Daoy (cell line): Measurements from ENCODE around the gene PRDM16. TPM values are rescaled to one million over a fixed set of nuclear protein-coding genes. Genes with fewer than 3 reads are reported as not detected.
A peak's percentile ranks its signal among the peaks of the same experiment; 100 is the strongest.

Source experiments
- DNase-seq: peaks from one replicate; pipeline ENCODE4 v3.0.0-alpha.2; 2015; ENCODE audit warnings: low read depth
- total RNA-seq: library from RNA; depleted of rRNA; stranded (reverse); fragments of >200 nt; shearing (Covaris generic); gene quantifications from 2 replicates; pipeline ENCODE4 v1.2.3, GENCODE V29; 2014

Gene PRDM16
- total RNA-seq, 1 experiment from 2014 or later = 0.91 TPM

DNA sequence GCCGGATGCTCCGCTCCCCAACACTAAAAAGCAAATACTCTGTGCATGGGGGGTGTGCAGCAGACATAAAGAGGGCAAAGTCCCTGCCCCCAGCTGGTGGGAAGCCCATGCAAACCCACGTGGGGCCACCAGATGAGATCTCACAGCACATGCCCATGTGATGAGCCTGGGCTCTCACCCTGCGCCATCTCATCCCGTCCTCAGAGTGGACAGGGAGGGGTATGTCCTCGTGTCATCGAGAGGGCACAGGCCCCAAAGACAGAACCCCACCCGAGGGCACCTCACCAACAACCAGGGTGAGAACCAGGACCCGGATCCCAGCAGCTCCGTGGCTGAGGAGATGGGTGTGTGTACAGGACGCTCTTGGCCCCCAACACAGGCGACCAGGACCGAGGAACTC is 360.3 kb downstream of the PRDM16 start:
- no peak for DNase-seq

DNA sequence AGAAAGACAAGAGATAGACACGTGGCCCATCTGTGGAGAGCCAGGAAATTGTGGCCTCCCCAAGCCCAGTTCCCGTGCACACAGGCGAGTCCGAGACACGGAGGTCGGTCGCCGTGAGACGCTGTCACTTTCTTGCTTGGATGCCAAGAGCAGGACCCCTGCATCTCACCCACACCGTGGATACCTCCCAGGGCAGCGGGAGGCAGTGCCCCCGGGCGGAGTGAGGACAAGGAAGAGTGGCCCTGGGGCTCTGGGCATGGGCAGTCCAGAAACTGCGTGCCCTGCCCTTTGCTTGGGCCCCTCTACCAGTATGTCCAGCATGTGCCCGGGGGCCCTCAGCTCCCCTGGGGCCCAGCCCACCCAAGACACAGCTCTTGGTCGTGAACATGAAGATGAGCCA is 360.8 kb downstream of the PRDM16 start:
- no peak for DNase-seq

DNA sequence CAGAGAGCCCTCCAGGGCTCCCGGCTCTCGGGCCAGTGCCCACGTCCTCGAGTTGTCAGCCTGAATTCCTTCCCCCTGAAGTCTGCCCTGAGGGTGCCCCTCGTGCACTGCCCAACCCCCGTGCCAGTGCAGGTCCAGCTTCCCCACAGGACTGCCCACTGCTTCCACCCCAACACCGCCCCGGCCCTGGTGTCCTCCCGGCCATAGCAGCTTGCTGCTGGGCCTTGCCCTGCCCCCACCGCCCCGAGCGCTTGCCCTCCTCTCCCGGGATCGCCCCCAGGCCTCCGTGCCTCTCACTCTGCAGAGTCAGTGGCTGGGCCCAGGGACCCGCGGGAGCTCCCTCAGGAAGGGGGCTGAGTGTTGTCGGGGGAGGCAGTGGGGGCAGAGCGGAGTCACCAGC is 361.4 kb downstream of the PRDM16 start:
- DNase-seq = no peak

GRCh38 chr1:3430820-3431219 is 361.8 kb downstream of the PRDM16 start:
- DNase-seq = no peak

- peak; percentile 35 for DNase-seq
These were observed 362.3 kb downstream of the PRDM16 start for GRCh38 chr1:3431266-3431665.

DNA sequence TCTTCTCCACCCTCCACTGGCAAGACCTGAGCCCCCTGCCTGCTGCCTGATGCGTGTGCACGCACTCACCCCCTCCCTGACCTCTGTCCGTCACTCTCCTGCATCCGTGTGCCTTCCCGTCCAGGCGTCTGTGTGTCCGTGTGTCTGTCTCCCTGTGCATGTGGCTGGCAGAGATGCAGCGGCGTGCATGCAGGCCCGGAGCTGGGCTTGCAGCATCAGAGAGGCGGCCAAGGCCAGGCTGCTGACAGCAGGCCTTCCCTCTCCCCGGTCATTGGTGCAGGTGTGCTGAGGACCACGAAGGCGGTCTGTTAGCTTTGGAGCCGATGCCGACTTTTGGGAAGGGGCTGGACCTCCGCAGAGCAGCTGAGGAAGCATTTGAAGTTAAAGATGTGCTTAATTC is 362.7 kb downstream of the PRDM16 start:
- DNase-seq = no peak

DNA sequence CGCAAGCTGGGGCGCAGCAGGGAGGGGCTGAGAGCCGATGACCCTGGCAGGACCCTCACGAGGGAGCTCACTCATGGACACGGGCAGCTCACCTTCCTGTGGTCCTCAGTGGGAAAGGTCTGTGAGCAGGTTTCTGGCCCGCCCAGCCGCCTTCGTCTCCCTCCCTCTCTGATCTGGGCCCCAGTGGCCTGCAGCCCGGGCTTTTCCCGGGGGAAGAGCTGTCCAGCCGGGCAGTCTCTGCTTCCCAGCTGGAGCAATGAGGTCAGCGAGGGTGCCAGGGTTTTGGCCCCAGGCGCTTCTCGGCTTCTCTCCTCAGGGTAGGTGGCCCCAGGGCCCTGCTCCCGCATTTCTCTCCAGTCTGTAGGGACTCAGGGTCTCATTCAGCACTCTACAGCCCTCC is 363.3 kb downstream of the PRDM16 start:
- no peak for DNase-seq

- DNase-seq = no peak
These were observed 364.1 kb downstream of the PRDM16 start for GRCh38 chr1:3433076-3433475.

DNA sequence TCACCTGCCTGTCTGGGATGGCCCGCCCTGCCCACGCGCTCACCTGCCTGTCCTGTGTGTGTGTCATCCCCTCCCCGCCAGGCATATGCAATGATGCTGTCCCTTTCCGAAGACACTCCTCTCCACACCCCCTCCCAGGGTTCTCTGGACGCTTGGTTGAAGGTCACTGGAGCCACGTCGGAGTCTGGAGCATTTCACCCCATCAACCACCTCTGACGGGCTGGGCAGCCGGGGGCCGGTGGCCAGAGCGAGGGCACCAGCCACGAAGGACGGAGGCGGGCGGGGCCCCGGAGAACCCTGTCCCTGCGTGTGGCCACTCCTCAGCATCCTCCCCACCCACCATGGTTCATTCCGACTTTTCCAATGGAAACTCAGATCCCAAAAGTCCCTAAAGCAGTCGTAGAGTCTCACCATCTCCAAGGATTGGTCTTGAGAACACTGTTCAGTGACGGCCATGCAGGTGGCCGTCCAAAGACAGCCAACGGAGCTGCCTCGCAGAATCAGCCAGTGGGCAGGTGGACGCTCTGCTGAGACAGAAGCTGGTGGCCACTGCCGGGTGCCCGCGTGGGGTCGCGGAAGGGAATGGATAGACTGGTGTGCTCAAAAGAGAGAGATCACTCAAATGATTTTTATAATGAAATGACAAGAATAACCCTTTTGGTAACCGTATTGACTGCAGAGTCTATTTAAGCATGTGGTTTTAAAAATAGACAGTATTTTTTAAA is 364.8 kb downstream of the PRDM16 start:
- DNase-seq = no peak

DNA sequence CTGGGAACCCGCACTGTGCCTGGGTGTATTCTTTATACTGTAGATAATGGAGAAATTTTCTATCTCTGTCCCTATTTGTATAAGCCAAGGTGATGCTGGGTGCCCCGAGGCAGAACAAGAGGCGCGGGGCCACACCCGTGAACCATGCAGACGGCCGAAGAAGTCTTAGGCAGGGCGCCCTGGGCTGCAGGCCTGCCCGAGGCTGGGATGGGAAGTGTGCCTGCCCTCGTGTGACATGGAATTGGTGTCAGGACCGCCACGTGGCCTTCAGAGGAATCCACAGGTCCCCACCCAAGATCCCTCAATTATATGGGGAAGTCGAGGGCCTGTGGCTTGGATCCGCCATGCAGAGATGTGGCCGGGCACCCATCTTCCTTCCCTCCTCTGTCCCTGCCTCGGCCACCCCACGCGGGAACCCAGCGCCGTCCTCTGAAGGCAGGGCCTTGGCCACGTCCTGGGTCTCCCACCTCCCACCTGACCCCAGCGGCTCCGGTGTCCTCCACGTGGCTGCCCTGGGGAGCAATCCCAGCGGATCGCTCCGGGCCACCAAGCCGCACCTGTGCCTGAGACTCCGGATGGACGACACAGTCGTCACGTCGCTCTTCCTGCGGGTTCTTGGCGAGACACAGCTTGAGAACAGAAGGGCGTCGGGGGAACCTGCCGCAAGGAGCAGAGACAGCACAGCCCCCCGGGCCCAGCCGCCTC is 365.6 kb downstream of the PRDM16 start:
- no peak for DNase-seq

DNA sequence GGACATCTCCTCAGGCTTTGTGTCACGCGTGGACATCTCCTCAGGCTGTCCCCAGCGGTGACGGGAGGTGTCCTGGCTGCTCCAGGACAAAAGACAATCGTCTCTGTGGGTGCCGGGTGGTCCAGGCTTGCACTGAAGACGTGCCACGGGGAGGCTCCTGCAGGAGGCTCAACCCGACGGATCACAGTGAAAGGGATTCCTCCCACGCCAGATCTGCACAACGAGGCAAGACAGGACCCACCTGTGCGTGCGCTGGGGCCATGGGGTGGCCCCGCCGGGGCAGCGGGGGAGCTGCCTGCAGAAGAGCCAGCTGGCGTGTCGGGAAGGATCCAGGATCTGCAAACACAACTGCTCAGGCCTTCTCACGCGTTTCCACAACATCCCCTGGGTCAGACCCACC is 366.7 kb downstream of the PRDM16 start:
- no peak for DNase-seq

DNA sequence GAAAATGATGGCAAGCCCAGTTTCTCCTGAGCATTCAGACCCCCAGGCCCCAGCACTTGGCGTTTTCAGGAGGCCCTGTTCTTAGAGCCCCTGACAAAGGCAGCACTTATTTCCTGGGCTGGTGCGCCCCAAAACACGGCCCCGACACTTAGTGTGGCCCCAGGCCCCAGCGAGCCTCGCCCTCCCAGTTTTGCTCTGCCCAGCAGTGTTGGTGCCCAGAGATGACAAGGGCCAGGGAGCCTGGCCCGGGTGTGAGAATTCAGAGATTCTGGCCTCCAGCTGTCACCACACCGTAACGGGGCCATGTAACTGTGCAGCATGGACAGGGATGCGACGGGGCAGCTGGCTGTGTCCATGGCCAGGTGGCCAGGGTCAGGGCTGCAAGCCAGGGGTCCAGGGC is 367.4 kb downstream of the PRDM16 start:
- no peak for DNase-seq

- DNase-seq = no peak
These were observed 367.9 kb downstream of the PRDM16 start for GRCh38 chr1:3436901-3437300.

- DNase-seq = no peak
These were observed 369.7 kb downstream of the PRDM16 start for GRCh38 chr1:3438661-3439180.

DNA sequence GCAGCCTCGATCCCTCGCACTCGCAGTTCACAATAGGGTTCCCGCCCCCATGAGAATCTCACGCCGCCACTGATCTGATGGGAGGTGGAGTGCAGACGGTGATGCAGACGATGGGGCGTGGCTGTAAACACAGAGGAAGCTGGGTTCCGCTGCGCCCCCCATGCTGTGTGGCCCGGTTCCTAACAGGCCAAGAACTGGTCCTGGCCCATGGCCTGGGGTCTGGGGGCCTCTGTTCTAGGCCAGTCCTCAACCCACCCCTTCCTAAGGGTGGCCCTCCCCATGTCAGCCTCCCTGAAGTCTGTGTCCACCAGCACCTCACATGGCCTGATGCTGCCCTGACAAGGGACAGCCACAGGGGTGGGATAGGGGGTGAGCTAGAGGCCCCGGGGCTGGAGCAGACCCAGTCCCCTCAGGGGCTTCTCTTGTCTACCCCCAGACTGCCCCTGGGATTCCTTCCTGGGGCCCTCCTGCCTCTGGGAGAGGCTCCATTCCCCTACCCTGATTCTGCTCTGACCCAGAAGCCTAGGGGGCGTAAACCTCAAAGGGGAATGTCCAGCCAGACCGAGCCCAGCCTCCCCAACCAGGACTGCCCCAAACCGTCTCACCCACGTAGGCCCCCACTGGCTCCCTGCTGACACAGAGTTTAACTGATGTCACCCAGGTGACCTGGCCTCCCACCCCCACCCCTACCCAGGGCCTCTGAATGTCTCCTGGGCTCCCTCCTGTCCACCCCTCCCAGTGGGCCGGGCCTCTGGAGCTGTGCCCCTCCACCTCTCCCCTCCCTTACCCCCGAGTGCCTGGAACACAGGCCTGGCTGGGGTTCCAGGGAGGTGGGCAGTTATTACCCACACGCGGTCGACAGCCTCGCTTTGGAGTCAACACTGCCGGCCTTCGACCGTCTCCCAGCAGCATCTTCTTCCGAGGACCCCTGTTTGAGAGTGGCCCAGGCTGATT is 370.6 kb downstream of the PRDM16 start:
- DNase-seq = no peak

GRCh38 chr1:3440300-3440681 is 371.3 kb downstream of the PRDM16 start:
- no peak for DNase-seq

GRCh38 chr1:3440711-3441409 is 371.9 kb downstream of the PRDM16 start:
- no peak for DNase-seq

DNA sequence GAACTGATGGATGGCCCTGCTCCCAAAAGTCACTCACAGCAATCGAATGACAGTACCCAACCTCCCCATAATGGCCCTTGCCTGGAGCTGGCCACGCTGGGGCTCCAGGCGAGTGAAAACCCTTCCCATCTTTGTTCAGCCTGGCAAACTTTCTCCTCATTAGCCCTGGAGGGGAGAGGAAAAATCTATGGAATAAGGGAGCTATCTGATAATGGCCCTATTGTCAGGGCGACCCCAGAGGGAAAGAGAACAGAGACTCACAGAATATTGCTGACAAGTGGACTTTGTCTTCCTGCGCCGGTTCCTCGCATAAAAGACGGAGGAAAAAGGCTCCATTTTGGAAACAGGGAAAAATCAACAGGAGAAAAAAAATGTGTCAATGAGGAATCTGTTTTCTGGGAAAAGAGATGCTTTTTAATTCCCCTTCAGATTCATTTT is 372.4 kb downstream of the PRDM16 start:
- DNase-seq = no peak

GRCh38 chr1:3441880-3442279 is 372.9 kb downstream of the PRDM16 start:
- DNase-seq = no peak

- no peak for DNase-seq
These were observed 373.3 kb downstream of the PRDM16 start for GRCh38 chr1:3442331-3442730.

DNA sequence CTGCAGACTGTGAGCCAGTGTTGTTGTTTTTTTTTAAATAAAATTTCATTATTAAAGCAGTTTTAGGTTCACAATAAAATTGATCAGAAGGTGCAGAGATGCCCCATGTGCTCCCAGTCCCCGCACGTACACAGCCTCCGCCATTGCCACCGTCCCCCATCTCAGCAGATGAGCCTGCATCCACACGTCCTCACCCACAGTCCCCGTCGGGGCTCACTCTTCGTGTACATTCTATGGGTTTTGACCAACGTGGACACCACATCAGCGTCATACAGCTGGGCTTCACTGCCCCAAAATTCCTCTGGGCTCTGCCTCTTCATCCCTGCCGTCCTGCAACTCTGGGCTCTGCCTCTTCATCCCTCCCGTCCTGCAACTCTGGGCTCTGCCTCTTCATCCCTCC is 373.9 kb downstream of the PRDM16 start:
- no peak for DNase-seq

DNA sequence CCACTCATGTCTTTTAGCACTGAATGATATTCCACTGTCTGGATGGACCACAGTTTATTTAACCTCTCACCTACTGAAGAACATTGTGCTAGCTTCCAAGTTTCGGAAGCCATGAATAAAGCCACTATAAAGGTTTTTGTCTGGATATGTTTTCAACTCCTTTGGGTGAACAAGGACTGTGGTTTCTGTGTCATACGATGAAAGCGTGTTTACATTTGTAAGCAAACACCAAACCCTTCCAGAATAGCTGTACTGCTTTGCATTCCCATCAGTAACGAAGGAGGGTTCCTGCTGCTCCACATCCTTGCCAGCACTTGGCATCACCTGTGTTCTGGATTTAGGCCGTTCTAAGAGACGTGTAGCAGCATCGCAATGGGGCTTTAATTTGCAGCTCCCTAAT is 374.8 kb downstream of the PRDM16 start:
- DNase-seq = no peak
